ENCODE data around the gene ZNHIT2. TPM values are rescaled to one million over a fixed set of nuclear protein-coding genes. Genes with fewer than 3 reads are reported as not detected.

The ZNHIT2 gene
- total and polyA plus RNA-seq, 2 of the 8 experiments (the other 6 are each of a cell fraction or from before 2014, with no cell fraction given), result 13.0 to 16.1 TPM

DNA sequence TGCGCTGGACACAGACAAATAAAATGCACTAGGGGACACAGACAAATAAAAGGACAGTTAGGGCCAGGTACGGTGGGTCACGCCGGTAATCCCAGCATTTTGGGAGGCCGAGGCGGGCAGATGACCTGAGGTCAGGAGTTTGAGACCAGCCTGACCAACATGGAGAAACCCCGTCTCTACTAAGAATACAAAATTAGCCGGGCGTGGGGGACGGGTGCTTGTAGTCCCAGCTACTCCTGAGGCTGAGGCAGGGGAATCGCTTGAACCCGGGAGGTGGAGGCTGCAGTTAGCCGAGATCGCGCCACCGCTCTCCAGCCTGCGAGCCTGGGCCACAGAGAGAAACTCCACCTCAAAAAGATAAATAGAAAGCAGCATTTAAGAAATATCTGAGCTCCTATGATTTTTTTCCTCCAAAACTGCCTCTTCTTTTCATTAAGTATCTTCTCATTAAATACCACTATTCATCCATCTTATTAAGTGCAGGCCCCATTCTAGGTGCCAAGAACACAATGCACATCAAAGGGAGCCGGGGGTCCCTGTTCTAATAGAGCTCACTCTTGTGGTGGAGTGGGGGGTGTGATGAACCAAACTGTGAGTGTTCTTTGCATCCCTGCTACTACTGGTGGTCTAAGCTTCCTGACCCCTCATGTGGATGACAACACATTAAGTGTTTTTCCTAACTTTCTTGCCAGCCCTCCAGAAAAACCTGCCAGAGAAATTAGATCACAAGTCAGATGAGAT, 766 bp upstream of the ZNHIT2 start:
- H2BK12ac ChIP-seq (ENCODE audit: low read depth, low read length), result no peak overlapping the region
- no peak overlapping the region for H3K27ac ChIP-seq (ENCODE audit: low read depth, low read length)
- FAIRE-seq, result no peak
- no peak for TF ChIP-seq MAFK (IDR thresholded peaks at IDR 0.05; ENCODE audit: low read depth, low read length)
- TF ChIP-seq POU5F1 (IDR thresholded peaks at IDR 0.05; ENCODE audit: low read depth, low read length), result no peak
- TF ChIP-seq RFX5 (IDR thresholded peaks at IDR 0.05; ENCODE audit: borderline replicate concordance, low read depth, low read length), result no peak
- no peak for TF ChIP-seq CHD2 (IDR thresholded peaks at IDR 0.05; ENCODE audit: low read length)
- no peak for TF ChIP-seq HDAC6 (IDR thresholded peaks at IDR 0.05; ENCODE audit: low read depth, low read length)

More for the DNA sequence above, 766 bp upstream of the ZNHIT2 start:
- H2BK20ac ChIP-seq (ENCODE audit: low read length), result no peak overlapping the region
- DNase-seq (ENCODE audit: low read depth in 1 of 2, low spot score in 2 of 2), result no peak
- H3K36me3 ChIP-seq (ENCODE audit: control insufficient read depth in 2 of 4, insufficient read depth in 4 of 4, low read length in 3 of 4), result peaks cover 11 to 35% (median 18%) of the 10 kb centered on the region in 4 experiments
- no peak overlapping the region for H3K23ac ChIP-seq (ENCODE audit: insufficient read length)
- peaks cover 8% of the 10 kb centered on the region; the same call in 1 of the 2 replicates for H3K23me2 ChIP-seq (ENCODE audit: low read depth, low read length)
- ChIA-PET CTCF (ENCODE audit: partially characterized antibody) (interaction anchor here (0.6 to 2.2 kb wide), 13 partner anchors 9 to 144 kb away, joined by 3 to 12 read pairs (median 3); partner anchors contain the start of gene POLA2), POLR2A (ENCODE audit: partially characterized antibody) (interaction anchor here (0.7 to 17.4 kb wide), 25 partner anchors 9 to 483 kb away, joined by 3 to 305 read pairs (median 5); partner anchors contain the start of genes ARL2, CAPN1, CDCA5 and MALAT1)
- H3K9me3 ChIP-seq (ENCODE audit: insufficient read depth in 2 of 2, low read depth in 1 of 2, low read length in 1 of 2), result no peaks in the 10 kb centered on the region
- H3K4me2 ChIP-seq (ENCODE audit: insufficient read depth in 1 of 2, low read depth in 2 of 2, low read length in 2 of 2), result no peak overlapping the region; a peak in 1 of 4 replicates
- no peak overlapping the region for H4K5ac ChIP-seq (ENCODE audit: insufficient read length, low read depth, low read length)
- WGBS, 2 experiments (ENCODE audit: extremely low coverage in 1 of 2, insufficient coverage in 1 of 2, insufficient read length in 1 of 2, insufficient replicate concordance in 2 of 2, low coverage in 1 of 2, low lambda C conversion rate in 2 of 2, missing lambda C conversion rate in 1 of 2), result 88% methylated on average over 18 of the region's 18 CpGs; no CpG with 5 or more reads in 1 of the 2 experiments
- H3K27me3 ChIP-seq (replicated peaks in 1 of 4; ENCODE audit: control insufficient read depth in 3 of 4, extremely low read depth in 1 of 4, insufficient read depth in 3 of 4, low read length in 3 of 4), result no peaks in the 10 kb centered on the region
- H3K4me3 ChIP-seq (ENCODE audit: extremely low read depth in 1 of 4, insufficient read depth in 2 of 4, low read depth in 3 of 4, low read length in 4 of 4), result no peak overlapping the region
- peaks cover 6 to 32% of the 10 kb centered on the region in 2 experiments for H3K79me2 ChIP-seq (ENCODE audit: control insufficient read depth in 1 of 2, insufficient read depth in 2 of 2, low read length in 2 of 2)
- no peak overlapping the region for H4K91ac ChIP-seq (replicated peaks; ENCODE audit: insufficient read length, low read length)
- H3K9ac ChIP-seq (replicated peaks in 1 of 4; ENCODE audit: extremely low read depth in 1 of 4, low read depth in 3 of 4, low read length in 3 of 4), result no peak overlapping the region
- H3K4me1 ChIP-seq (replicated peaks in 1 of 4; ENCODE audit: control insufficient read depth in 3 of 4, insufficient read depth in 4 of 4, low read length in 3 of 4), result peaks cover 2 to 15% (median 10%) of the 10 kb centered on the region in 4 experiments
- no peak overlapping the region for H3K18ac ChIP-seq (ENCODE audit: extremely low read depth, low read length)
- H2BK15ac ChIP-seq (ENCODE audit: low read length), result no peak overlapping the region
- H4K8ac ChIP-seq (ENCODE audit: extremely low read depth, insufficient read depth, low read length), result peak overlapping the region; percentile 7; the same call in 1 of the 2 replicates
- no peak overlapping the region for H3K14ac ChIP-seq (ENCODE audit: insufficient read length)
- H4K20me1 ChIP-seq (replicated peaks in 1 of 2; ENCODE audit: control insufficient read depth in 1 of 2, insufficient read depth in 2 of 2, low read length in 2 of 2), result peaks cover 4 to 6% of the 10 kb centered on the region in 2 experiments
- H3K4ac ChIP-seq (replicated peaks; ENCODE audit: insufficient read length, low read depth, low read length), result no peak overlapping the region
- H3K56ac ChIP-seq (replicated peaks; ENCODE audit: insufficient read length, low read depth, low read length), result no peak overlapping the region
- no peak overlapping the region for H2BK5ac ChIP-seq (ENCODE audit: low read depth, low read length)
- H3K79me1 ChIP-seq (ENCODE audit: low read depth, low read length), result peaks cover 16% of the 10 kb centered on the region
- H2AFZ ChIP-seq (ENCODE audit: low read length), result no peak overlapping the region
- no peak overlapping the region for H2BK120ac ChIP-seq (replicated peaks; ENCODE audit: low read depth, low read length)
- no peak overlapping the region for H2AK5ac ChIP-seq (ENCODE audit: low read depth, low read length)
